ENCODE data around the gene PTS. TPM values are rescaled to one million over a fixed set of nuclear protein-coding genes. Genes with fewer than 3 reads are reported as not detected.
"Not testable (repeated sequence)": the region's sequence is repeated elsewhere in the genome, so short reads cannot be mapped to it uniquely, and the experiment has no call there.

The PTS gene
- total and polyA plus RNA-seq, 8 donors = 11.3 to 87.8 (median 55.3) TPM

DNA sequence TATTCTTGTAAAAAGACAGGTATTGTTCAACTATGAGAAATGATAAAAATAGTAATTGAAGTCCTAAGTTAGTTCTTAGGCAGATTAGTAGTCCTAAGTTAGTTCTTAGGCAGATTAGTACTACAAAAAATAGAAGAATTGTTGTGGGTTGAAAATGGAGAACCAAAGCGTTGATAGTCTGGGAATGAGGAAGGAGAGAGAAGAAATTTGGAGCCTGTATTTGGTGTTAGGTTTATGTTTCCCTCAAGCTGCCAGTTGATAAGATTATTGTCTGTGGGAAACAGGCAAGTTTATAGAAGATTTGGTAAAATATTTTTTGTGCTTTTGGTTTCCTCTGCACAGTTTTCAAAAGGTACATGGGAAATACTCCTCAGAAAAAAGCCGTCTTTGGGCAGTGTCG, 47.3 kb upstream of the PTS start:
- TF ChIP-seq POLR2A (IDR thresholded peaks at IDR 0.05) = no peak
- intact Hi-C loops (cut with DNase I; ENCODE audit: low total_unique reads) = no loop called here
- no peaks in the 10 kb centered on the region for H3K36me3 ChIP-seq
- no peak overlapping the region for H3K4me3 ChIP-seq
- H3K27me3 ChIP-seq = no peaks in the 10 kb centered on the region
- no peak for DNase-seq
- peaks cover 0 to 17% (median 7%) of the 10 kb centered on the region in 4 donors for H3K4me1 ChIP-seq
- 62 to 71% (median 71%) methylated on average over 3 of the region's 3 CpGs for WGBS, 5 donors
- H3K27ac ChIP-seq = no peak overlapping the region
- no peaks in the 10 kb centered on the region for H3K9me3 ChIP-seq

GRCh38 chr11:112179601-112180000, 46.6 kb upstream of the PTS start:
- no peak overlapping the region for H3K4me3 ChIP-seq
- no peaks in the 10 kb centered on the region for H3K27me3 ChIP-seq
- DNase-seq = no peak
- peaks cover 0 to 16% (median 7%) of the 10 kb centered on the region in 4 donors for H3K4me1 ChIP-seq
- H3K36me3 ChIP-seq = no peaks in the 10 kb centered on the region
- no peak overlapping the region for H3K27ac ChIP-seq
- no peak for TF ChIP-seq POLR2AphosphoS5 (IDR thresholded peaks at IDR 0.05)
- no peaks in the 10 kb centered on the region for H3K9me3 ChIP-seq
- intact Hi-C loops (cut with DNase I; ENCODE audit: low total_unique reads) = no loop called here

- H3K9me3 ChIP-seq = no peaks in the 10 kb centered on the region
- H3K4me1 ChIP-seq = peaks cover 0 to 5% (median 0%) of the 10 kb centered on the region in 4 donors
- no peak overlapping the region for H3K4me3 ChIP-seq
- TF ChIP-seq POLR2AphosphoS5 (IDR thresholded peaks at IDR 0.05) = no peak
- TF ChIP-seq POLR2A (IDR thresholded peaks at IDR 0.05) = no peak
- TF ChIP-seq, protein P1, sequence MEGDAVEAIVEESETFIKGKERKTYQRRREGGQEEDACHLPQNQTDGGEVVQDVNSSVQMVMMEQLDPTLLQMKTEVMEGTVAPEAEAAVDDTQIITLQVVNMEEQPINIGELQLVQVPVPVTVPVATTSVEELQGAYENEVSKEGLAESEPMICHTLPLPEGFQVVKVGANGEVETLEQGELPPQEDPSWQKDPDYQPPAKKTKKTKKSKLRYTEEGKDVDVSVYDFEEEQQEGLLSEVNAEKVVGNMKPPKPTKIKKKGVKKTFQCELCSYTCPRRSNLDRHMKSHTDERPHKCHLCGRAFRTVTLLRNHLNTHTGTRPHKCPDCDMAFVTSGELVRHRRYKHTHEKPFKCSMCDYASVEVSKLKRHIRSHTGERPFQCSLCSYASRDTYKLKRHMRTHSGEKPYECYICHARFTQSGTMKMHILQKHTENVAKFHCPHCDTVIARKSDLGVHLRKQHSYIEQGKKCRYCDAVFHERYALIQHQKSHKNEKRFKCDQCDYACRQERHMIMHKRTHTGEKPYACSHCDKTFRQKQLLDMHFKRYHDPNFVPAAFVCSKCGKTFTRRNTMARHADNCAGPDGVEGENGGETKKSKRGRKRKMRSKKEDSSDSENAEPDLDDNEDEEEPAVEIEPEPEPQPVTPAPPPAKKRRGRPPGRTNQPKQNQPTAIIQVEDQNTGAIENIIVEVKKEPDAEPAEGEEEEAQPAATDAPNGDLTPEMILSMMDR (IDR thresholded peaks at IDR 0.05) = no peak
- TF ChIP-seq EP300 (IDR thresholded peaks at IDR 0.05) = no peak
- WGBS, 5 donors = 57 to 85% (median 68%) methylated on average over 1 of the region's 1 CpG
- DNase-seq = no peak
- H3K27me3 ChIP-seq = no peaks in the 10 kb centered on the region
- H3K36me3 ChIP-seq = no peaks in the 10 kb centered on the region
- no peak overlapping the region for H3K27ac ChIP-seq
- intact Hi-C loops (cut with DNase I; ENCODE audit: low total_unique reads) = no loop called here
Measured at GRCh38 chr11:112182867-112183266, 43.4 kb upstream of the PTS start.

DNA sequence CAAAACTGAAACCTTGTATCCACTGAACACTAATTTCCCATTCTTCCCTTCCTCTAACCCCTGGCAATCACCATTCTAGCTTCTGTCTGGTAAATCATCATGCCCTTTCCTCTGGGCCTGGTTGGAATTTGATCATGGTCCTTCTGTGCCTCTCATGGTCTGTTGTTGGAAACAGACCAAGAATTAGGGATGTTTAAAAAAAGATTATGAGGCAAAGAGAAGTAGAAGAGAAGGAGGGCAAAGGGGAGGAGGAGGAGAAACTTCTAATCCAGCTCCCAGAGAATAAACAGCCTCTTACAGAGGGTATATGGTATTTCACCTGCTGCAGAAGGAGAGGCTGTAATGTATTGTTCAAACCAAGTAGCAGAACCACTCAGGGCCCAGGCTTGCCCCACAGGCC, 40.3 kb upstream of the PTS start:
- Histone ChIP-seq H3K4me1 (peaks cover 0 to 5% (median 0%) of the 10 kb centered on the region in 4 donors), H3K9me3 (no peaks in the 10 kb centered on the region), H3K27ac (no peak overlapping the region), H3K4me3 (no peak overlapping the region), H3K36me3 (no peaks in the 10 kb centered on the region), H3K27me3 (no peaks in the 10 kb centered on the region)
- no peak for TF ChIP-seq POLR2A (IDR thresholded peaks at IDR 0.05)
- TF ChIP-seq, protein P1 (IDR thresholded peaks at IDR 0.05) = no peak
- DNase-seq = no peak
- intact Hi-C loops (cut with DNase I; ENCODE audit: low total_unique reads) = no loop called here

DNA sequence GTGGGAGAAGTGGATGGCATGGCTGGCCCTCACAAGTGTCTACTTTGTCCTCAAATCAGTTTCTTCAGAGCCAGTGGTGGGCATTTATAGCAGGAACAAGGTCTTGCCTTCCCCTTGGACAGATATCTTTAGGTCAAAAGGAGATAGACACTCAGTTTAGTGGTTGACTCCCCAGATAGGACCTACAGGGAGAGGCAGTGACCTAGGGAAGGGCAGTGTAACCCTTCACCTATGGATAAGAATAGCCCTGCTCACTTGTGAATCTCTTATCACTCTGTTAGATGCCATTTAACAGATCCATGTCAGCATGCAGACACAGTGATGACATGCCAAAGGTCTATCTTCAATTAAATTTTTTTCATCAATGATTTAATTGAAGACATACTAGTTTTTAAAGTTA, 39.9 kb upstream of the PTS start:
- intact Hi-C loops (cut with DNase I; ENCODE audit: low total_unique reads) = no loop called here

DNA sequence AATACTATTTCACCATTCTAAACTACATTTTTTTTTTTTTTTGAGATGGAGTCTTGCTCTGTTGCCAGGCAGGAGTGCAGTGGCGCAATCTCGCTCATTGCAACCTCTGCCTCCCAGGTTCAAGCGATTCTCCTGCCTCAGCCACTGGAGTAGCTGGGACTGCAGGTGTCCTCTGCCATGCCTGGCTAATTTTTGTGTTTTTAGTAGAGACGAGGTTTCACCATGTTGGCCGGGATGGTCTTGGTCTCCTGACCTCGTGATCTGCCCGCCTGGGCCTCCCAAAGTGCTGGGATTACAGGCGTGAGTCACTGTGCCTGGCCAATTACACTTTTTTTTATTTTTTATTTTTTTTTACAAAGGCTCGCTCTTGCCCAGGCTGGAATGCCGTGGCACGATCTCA, 31.1 kb upstream of the PTS start:
- DNase-seq; H3K9me3 ChIP-seq; H3K27ac ChIP-seq; intact Hi-C loops (cut with DNase I; ENCODE audit: low total_unique reads); H3K4me3 ChIP-seq; H3K36me3 ChIP-seq; H3K4me1 ChIP-seq; H3K27me3 ChIP-seq: not testable (repeated sequence)
- WGBS, 5 donors = 81 to 88% (median 83%) methylated on average over 11 of the region's 11 CpGs

More for the DNA sequence above, 39.9 kb upstream of the PTS start:
- Histone ChIP-seq H3K27ac (no peak overlapping the region), H3K4me3 (no peak overlapping the region), H3K9me3 (no peaks in the 10 kb centered on the region), H3K4me1 (peaks cover 0 to 5% (median 0%) of the 10 kb centered on the region in 4 donors), H3K36me3 (no peaks in the 10 kb centered on the region), H3K27me3 (no peaks in the 10 kb centered on the region)
- DNase-seq = no peak
- TF ChIP-seq, protein P1 (IDR thresholded peaks at IDR 0.05) = no peak
- no peak for TF ChIP-seq POLR2A (IDR thresholded peaks at IDR 0.05)
- TF ChIP-seq POLR2AphosphoS5 (IDR thresholded peaks at IDR 0.05) = no peak
- no peak for TF ChIP-seq EP300 (IDR thresholded peaks at IDR 0.05)

Measured in stomach (tissue), 9 donors.